Stimulated activated CD8-positive, alpha-beta memory T cell treated with anti-CD3 and anti-CD28 coated beads, Interleukin-7, amount 100 ng/mL, for 4 hours (primary cell): ENCODE data around the gene SLC9C1.

Source experiments
- DNase-seq, 2 donors: peaks; one replicate each; pipeline ENCODE4 v3.0.0-alpha.2; 2020; ENCODE audit warnings: low read depth in 2 of 2

The SLC9C1 gene

DNA sequence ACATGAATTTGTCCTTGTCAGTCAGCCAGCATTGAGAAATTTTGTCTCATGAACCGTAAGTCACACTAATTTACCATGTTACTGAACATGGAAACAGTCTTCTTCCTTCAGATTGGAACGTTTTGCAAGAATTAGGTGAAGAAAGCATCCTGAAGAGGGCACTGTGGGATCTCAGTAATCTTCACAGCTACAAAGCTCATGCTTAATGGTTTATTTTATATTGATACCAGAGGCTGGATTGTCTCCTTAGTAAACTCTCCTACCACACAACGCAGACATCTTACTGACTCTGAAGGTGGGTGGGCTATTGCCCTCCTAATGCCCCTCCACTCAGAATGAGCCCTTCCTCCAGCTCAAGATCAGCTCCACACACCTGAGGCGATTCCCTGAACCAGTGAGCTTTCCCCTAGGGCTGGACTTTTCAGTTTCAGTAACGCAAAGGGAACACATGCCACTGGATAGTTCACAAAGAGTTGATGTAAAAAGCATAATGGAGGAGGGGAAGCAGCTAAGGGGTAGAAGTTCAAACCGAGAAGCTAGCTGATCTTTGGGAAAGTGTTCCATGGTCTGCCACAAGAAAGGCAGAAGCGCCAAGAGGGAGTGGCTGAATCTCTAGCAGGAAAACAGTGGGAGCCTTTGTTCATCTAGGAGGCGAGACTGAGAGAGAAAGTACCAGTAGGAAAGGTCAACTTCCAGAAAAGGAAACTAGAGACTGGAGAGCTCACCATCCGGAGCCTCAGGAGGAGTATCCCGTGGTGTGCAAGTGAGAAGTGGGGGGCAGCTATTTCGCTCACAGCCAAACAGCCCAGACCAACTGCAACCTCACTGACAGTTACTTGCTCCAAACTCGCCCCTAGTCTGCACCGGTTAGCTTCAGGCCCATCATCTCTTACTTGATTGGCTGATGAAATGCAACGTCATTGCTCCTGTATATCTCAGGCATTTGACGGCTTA is at the start of gene SLC9C1:
Gene SLC9C1, minus strand, starts transcription at position 849 of the 954 bp plus-strand sequence. CDS start 7,425 bp downstream, outside the sequence.
- DNase-seq, result peak in 1 of 2 donors; percentile 8

DNA sequence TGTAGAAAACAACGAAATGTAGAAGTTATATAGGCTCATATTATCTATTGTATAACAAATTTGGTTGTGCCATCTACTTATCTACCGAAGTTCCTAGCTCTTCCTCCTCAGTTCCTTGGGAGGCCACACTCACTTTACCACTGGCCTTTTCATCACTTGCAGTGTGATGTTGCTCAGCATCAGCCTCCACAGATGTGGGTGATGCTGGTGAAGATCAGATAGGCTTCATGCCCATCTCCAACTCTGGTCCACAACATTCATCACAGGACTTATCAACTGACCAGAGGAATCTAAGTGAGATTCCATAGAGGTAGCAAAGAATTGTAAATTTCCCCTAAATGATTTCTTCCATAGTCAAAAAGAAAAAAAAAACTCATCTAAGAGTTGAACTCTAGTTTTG is 47.4 kb upstream of the SLC9C1 start:
- no peak for DNase-seq

DNA sequence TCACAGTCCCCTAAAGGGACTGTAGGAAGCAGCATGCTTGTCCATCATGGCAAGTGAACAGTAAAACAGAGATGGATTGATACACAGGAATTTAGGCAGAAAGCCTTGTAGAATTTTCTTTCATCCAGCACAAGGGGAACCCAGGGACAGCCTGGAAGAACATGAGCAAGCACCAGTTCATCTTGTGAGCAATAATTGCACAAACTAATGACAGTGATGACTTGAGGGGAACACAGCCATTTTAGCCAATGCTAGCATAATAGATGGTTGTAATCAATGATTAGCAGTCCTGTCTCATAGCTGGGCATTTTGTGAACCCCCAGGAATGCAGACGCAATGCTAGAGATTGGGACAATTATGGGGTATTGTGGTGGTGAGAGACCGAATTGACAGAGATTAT is 45.6 kb upstream of the SLC9C1 start:
- DNase-seq, result no peak

DNA sequence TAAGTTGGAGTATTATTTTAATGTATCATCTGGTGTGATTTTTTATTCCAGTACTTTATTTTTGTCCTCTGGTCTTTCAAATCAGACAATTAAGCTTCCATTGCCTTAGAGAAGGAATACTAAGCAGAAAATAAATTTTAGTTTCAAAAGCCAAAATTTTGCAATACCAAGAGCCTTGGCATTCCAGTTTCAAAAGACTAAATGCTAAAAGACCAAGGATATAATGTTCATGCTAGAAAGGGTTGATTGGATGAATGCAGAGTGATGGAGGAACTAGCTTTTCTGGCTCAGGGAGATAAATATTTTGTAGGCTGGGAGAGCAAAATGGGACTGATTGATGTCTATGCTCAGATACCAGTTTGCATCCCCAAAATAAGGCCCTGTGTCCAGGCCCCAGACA is 45.1 kb upstream of the SLC9C1 start:
- DNase-seq, result no peak

DNA sequence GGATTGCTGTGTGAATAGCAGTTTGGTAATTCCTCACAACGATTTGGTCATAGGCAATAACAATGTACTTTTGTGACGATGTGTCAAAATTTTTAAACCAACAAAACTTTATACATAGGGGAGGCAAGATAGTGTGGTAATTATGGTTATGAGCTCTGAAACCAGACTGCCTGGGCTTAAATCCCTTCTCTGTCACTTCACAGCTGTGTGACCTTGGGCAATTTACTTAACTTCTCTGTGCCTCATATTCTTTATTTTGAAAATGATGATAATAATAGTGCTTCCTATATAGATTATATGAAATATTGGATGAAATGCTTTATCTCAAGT is 44.7 kb upstream of the SLC9C1 start:
- DNase-seq, result no peak

DNA sequence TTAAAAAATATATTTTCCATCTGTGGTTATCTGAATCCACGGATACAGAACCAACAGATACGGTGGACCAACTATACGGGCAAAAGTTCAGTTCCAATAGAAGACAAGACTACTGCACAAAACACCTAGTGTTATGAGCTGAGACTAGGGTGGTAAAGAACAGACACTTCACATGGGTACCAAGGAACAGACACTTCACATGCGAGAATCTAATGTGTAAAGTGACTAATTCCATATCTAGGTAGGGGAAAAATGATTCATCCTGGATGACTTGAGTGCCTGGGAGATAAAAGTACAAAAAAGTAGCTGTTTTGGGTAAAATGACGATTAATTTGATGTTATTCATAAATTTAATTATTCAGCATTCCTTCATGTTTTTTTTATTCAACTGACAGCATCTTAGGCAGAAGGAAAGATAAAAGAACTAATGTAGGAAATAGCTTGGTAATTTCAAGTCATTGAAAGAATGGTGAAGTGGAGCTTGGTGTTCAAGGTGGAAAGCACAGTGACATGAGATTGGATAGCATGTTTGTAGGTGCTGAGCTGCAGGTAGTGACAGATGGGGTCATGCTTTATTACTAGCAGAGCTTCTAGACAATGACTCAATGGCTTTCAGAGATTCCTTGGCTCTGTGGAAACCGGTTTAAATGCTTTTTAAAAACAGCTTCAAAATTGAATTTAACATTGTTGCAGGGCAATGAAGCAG is 44.2 kb upstream of the SLC9C1 start:
- DNase-seq, result no peak

DNA sequence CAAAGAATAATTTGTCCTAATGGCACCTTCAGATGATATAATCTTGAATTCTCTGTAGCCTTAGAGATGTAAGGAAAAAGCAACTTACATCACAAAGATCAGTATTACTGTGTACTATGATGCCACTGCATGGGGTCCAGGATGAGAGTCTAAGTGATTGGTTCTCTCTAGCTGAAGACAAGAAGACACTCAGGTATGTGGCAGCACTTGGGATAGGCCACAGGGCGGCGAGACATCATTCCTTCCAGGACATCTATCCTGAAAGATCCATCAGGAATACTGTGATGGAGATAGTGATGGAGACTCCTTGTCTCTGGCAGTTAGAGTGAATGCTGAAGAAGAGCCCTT is 41.4 kb upstream of the SLC9C1 start:
- no peak for DNase-seq

DNA sequence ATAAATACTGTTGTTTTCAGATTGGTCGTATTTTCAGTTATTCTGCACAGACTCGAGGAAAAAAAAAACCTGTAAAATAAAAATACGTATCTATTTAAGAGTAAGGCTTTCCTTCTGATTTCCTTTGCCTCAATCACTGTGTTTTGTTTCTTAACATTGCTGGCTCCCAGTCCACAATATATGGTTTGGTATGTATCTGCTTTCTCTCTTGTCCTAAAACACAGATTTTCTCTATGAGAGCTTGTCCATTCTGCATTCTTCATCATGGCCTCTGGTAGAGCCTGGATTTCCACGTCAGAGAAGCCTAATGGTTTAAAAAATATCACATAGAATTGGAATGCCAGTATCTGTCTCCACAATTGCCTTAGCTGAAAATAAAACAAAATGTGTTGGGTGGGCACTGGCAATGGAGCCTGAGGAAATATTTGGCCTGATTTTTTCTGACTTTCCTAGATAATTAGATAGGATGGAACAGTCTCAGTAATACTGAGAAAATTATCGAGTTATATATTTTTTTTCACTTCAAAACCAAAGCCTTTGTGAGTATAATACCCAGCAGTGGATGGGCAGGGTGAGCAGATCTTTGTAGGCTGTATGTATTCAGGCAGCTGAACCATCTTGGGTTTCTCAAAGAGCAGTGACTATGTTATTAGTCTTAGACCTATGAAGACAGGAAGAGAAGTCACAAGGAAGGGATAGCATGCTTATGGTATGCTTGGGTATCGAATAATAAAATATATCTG is 40.8 kb upstream of the SLC9C1 start:
- no peak for DNase-seq

DNA sequence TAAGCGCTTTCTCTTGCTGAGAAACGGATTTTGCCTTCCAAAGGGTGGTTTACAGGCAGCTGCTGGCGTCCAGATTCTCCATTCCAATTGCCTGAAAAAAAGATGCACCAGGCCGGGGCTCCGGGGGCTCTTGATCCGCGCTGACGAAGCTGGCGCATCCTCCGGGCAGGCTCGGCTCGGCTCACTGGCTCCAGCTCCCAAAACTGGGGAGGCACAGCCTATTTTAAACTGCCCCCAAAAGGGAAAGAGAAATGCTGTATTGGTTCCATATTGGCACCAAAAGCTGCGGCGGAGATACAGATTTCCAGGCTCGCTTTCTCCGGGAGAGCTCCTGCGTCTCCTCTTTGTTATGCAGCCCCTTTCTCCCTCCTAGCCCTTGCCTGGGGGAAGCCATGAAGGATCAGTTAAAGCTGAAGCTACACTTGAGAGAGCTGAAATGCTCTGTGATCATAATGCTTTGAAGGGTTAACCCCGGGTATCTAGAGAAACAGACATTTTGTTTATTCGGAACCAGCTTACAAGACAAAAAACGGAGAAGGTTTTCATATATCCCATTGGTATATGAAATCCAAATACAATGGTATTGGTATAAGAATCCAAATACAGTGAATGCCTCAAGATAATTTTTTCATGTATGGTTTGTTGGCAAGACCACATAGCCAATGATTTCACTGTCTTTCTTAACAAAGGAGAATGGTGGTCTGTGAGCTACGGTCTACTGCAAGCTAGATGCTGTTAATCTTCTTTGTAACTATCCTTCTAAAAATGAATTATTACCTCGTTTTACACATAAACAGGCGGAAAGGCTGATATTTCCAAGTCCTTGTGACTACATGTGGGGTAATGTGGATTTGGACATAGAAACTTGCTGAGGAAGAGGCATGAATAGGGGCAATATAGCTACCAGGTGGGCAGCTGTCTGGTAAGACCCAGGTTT is 39.6 kb upstream of the SLC9C1 start:
- DNase-seq, result no peak

DNA sequence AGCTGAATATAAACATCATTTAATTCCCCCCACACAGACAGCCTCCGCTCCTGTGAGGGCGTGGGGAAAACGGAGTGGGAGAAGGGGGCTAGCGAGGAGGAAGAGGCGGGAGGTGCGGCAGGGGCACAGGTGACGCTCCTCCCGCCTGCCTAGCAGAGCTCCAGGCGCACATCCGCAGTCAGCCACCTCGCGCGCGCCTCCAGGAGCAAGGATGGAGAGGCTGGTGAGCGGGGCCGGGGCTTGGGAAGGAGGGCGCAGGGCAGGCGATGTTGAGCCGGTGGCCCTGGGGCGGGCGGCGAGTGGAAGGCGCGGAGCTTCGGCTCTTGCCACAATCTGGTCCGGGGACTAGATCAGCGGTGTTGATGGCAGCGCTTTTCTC is 39.0 kb upstream of the SLC9C1 start, which contains the start of gene CD200:
Gene CD200, plus strand, starts transcription at position 155 of the 379 bp plus-strand sequence. Its CDS starts 57 bp downstream, at position 212.
- peak; percentile 24 to 26 for DNase-seq

DNA sequence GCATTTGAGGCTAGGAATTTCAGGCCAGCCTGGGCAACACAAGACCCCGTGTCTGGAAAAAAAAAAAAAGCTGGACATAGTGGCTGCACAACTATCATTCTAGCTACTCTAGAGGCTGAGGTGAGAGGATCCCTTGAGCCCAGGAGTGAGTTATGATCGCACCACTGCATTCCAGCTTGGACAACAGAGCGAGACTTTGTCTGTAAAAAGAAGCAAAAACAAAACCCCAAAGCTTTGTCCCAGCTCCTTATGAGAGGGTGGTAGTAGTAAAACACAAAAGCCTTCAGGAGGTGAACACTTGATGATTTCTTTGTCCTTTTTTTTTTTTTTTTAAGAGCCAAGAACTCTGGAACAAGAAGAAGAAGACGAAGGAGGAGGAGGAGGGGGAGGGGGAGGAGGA is 37.8 kb upstream of the SLC9C1 start:
- DNase-seq, result no peak

DNA sequence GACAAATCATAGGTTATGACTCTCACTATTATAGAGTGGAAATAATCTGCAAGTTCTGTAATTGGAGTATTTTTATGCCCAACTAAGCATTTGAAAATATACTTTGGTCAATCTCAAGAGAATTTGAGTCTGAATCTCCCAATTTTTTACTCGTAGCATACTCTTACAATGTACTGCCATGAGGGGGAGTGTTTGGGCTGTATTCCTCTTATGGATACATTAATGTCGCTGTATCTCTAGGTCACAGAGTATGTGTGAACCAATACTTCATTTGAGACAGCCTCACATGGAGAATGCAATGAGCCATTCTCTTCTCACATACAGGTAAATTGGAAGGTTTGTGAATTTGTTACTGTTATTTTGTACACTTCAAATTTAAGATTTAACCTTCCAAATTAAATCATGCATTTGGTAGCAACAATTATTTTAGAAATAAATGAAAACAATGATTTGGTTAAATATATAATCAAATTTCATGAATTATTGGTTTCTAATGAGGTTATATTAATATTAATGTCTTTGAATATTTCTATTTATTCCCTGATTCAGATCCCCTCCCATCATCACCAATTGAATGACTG is 33.4 kb upstream of the SLC9C1 start:
- no peak for DNase-seq

DNA sequence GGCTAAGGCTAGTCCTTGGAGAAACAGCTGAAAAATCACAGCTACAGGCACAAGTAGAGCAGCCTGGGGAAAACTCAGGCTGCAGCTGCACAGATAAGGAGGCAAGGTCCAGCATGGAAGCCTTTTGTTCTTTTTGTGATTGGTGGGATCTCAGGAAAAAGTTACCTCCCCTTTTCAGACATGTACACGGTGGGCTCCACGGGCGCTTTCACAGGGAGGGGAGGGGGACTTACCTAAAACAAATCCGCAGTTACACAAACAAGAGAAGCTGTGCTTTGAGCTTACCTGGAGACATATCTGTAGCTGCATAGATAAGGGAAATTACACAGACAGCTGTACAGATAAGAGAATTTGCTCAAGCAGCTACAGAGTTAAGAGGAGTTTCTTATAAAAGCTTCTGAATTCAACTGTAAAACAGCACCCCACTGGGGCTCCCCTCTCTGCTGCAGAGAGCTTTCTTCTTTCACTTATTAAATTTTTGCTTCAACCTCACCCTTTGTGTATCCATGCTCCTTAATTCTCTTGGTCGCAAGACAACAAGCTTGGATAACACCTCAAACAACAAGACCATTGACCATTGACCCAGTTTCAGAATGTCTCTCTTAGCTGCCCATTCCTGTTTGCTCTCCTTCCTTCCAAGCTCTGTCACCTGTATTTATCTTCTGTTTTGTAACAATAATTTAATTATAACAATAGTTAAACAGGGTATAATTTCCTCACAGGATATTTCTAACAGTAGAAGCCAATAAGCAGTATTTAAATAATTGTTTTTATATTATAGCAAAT is 28.0 kb upstream of the SLC9C1 start:
- DNase-seq, result no peak

DNA sequence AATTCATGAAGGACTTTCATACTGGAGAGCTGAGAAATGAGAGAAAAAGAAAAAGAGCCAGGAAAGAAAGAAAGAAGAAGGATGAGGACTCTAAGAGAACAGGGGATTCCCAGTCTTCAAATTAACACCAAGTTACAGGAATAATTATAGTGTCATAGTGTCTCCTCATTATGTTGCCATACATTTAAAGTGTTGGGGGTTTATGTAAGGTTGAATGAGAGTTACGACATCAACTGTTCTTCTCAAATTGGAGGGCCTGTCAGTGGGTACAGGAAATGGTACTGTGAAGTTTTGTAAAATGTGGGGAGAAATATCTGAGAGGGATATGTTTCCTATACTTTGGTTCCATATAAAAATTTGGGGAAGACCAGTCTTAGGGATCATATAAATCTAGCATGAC is 26.7 kb upstream of the SLC9C1 start:
- DNase-seq, result no peak

DNA sequence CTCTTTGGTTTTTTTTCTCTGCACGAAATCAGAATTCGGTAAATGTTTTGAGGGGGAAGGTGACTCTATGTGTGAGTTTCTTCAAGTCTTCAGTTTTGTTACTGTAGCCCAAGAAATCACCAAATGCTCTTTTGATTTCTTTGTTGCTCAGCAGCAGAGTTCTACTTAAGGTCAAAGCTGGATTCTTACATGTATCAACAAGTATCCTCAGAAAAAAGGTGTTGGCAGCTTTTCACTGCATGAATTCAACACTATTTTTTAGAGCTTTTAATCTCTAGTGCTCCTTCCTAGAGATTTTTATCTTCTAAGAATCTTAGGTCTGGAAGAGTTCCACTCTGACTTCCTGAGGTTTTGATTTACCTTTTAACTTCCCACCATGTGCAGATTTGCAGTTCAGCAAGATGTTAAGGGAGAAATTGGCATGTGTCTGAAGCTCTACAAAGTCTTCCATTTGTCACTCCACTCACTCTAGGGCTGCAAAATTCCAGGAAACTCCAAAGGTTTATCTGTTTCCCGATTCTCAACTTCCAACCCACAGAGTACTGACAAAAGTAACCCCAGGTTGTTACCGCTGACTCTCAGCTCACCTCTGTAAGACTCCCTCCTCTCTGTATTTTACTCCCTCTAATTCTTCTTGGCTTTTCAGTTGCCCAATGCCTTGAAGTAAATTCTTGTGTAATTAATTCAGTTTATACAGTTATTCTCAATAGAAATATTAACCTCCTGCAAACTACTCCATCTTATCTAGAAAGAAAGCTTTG is 25.7 kb upstream of the SLC9C1 start:
- no peak for DNase-seq

DNA sequence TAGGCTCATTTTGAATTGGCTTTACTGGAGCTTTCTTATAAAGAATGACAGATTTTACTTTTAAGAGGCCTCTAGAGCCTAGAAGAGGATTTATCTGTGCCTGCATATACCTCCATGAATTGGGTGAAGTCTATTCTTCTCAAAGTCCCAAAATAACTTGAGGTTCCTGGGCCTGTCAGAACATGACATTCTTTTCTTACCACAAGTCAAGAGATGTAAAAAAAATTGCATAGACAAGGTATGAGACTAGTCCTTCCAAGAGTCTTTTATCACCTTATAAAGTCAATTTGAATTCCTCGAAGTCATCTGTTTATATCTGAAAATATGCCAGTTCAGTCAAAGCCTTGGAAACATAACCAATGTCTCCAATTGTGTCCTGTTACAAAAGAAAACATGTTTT is 21.8 kb upstream of the SLC9C1 start:
- DNase-seq, result no peak

DNA sequence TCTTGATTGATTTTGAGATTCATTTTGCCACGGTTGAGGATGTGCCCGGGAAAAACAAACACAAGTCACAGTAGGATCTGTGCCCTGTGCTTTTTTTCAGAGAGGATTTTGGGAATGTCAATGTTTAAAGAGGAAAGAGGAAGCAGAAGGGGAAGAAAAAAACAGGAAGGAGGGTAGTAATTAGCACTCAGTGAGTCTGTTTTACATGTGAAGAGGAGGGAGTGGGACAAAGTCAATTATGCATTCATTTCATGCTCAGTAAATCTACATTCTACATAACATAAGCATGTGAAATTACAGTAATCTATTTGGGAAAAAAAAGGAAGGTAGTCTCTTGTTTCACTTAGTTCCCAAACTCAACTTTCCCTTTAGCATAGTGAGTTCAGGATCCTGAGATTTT is 20.6 kb upstream of the SLC9C1 start:
- no peak for DNase-seq

DNA sequence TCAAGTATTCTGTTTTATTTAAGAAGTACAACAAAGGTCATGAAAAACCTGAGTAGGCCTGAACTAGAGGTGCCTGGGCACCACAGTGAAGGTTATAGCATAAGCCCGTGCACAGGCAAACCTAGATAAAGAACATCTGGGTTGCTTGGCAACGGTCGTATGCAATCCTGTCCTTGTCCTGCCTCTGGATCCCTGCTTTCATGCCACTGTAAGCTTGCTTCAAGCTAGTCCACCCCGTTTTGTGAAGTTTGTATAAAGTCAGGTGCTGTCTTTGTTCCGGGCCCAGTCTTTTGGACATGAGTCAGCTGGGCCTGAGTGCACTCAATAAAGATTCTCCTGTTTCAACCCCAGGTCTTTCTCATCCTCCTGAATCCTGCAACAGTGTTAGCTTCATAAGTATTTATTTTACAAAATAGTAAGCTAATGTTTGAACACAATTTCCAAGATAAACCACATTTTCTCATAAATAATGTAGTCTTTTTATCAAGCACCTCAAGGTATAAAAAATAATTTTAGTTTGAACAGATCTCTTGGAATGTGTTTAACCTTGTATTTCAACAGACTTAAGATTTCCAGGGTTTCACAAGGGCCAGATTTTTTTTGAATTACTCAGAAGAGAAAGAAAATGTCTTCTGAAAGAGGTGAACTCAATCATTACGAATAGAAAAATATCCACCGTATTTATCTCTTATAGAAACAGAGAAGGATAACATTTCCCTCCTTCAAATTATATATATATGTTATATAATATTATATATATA is 14.3 kb upstream of the SLC9C1 start:
- no peak for DNase-seq

DNA sequence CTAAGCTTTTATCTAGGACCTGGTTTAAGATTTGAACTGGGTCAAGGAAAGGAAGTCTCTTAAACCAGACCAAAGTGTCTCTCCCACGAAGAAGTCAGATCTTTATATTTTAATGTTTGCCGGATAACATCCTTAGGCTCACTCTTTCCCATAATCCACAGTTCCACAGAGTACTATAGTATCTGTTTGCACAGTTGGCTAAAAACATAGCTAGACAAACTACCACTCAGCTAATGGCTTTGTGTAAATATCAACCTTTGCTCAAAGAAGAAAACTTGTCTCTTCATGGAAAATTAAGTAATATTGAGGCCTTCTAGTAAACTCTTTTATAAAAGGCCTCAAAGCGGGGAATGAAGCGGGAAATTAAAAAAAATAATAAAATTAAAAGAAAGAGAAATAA is 13.5 kb upstream of the SLC9C1 start:
- DNase-seq, result no peak
